Transverse colon (tissue), 4 donors: Measurements from ENCODE around the gene H2BK1.

Source experiments
- CTCF ChIP-seq, 5 experiments: fragments of 200-600 bp in 3 of 5; fragments of 450-650 bp in 2 of 5; sonication (generic) in 3 of 5; IDR thresholded peaks; 1 replicate in 2 of 5; 2 replicates in 3 of 5; pipeline ENCODE4 v1.5.1; 2016 to 2017; ENCODE audit warnings: antibody characterized with exemption in 5 of 5, inconsistent platforms in 3 of 5, mild to moderate bottlenecking in 2 of 5, moderate library complexity in 1 of 5
- POLR2AphosphoS5 ChIP-seq, 3 donors: sonication (generic); formaldehyde crosslinking; IDR thresholded peaks; one replicate each; pipeline ENCODE4 v1.6.1; 2016; ENCODE audit warnings: antibody characterized with exemption in 3 of 3

GRCh38 chr7:151240942-151241754 lies 30.9 kb upstream of the H2BK1 start:
- TF ChIP-seq CTCF (IDR thresholded peaks at IDR 0.05) (no peak), POLR2AphosphoS5 (IDR thresholded peaks at IDR 0.05) (no peak)
